Measurements from ENCODE around the gene UCHL5.
A peak's percentile ranks its signal among the peaks of the same experiment; 100 is the strongest.

The UCHL5 gene

GRCh38 chr1:193059282-193060114 lies at the start of gene UCHL5, which contains the start of gene RO60:
UCHL5 (minus strand) TSS chr1:193059360; CDS start chr1:193059260, 100 bp downstream.
RO60 (plus strand) TSS chr1:193059612; CDS start chr1:193069055, 9,443 bp downstream.
- peak; percentile 93 to 94 for DNase-seq

DNA sequence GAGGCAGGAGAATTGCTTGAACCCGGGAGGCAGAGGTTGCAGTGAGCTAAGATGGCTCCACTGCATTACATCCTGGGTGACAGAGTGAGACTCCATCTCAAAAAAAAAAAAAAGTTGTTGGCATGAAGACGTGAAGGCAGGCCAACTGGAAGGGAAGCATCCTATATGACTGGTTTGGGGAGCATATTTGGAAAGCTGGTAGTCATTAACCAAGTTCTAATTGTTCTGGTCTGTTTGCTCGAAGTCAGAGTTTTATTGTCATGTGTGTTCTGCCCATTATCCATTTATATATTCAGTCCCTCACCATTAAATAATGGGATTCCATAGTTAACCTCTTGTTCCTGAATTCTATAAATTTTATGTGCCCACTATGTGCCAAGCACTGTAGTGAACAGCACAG lies 49.3 kb upstream of the UCHL5 start:
- no peak for DNase-seq

- DNase-seq = no peak
Observed at GRCh38 chr1:193105821-193106177, 46.6 kb upstream of the UCHL5 start.

- DNase-seq = peak; percentile 69 to 72
Observed at GRCh38 chr1:193104907-193105820, 46.0 kb upstream of the UCHL5 start, which contains the start of gene GLRX2. GLRX2 (minus strand) TSS chr1:193105414; CDS start chr1:193105382, 32 bp downstream.

DNA sequence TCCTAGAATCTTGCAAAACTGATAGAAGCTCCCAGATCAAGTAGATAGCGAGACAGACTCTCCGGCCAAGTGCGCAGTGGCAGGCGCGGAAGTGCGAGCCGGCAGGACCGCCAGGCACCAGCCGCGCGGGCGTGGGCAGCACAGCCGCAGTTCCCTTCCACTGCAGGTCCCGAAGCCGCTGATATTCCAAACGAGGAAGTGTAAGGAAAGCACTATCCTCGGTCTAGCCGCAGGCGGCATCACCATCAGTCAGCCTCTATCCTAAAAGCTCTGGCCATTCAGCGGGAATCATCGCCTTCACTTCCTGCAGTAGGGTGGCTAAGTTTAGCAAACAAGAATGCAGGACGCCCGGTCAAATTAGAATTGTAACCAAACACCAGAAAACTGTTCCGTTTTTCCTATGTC lies 45.3 kb upstream of the UCHL5 start:
- DNase-seq = peak; percentile 5 to 8

- DNase-seq = no peak
Observed at GRCh38 chr1:193103759-193104501, 44.8 kb upstream of the UCHL5 start.

- DNase-seq = no peak
Observed at GRCh38 chr1:193102662-193103061, 43.5 kb upstream of the UCHL5 start.

- no peak for DNase-seq
Observed at GRCh38 chr1:193094112-193094511, 35.0 kb upstream of the UCHL5 start.

DNA sequence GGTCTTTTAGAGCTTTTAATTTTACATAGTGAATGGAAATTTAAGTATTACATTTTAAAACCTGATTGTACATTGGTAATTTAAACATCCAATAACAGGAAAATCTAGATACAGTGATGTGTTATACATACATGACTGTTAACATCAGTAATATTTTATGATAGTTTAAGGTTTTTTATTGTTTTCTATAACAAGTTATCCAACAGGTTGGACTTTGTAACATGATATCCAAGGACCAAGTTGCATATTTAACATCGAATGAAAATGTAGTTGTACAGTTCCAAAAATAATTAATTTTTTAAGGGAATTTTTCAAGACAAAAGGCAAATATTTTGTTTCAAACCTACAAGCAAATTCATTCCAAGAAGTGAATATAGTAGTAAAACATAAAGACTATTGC lies 31.7 kb upstream of the UCHL5 start:
- DNase-seq = no peak

- no peak for DNase-seq
Observed at GRCh38 chr1:193087893-193088292, 28.7 kb upstream of the UCHL5 start.

DNA sequence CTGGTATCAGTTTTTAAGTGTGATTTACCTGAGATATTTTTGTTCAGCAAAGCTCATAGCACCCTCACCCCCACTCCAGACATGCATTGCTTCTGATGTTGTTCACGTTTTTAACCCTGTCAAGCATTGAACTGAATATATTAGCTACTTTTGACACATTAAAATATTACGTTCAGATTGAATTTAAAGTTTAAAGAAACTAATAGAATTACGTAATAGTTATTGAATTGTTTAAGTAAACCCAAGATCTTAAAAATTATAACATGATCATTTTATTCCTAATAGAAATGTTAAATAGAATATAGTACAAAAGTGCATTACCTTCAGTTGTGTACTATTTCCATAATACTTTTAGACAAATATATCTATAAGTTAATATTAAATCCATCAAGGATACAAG lies 27.2 kb upstream of the UCHL5 start:
- DNase-seq = no peak

DNA sequence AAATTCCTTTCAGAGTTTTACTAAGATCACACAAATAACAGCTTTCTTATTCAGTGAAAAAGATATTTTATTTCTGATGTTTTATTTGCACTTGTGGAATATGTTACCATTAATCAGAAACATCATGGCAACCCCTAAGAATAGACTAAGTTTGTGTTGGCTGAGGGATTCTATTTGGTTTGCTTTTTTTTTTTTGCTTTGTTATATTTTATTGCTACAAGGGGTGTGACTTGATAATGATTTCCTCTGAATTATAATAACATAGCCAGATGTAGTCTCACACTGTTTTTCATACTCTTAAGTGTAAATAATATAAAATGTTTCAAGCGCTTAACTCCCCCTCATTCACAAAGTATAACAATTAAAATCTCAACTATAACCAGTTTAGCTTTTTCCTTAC lies 26.1 kb upstream of the UCHL5 start:
- no peak for DNase-seq

GRCh38 chr1:193083365-193084088 lies 24.4 kb upstream of the UCHL5 start:
- DNase-seq = no peak

DNA sequence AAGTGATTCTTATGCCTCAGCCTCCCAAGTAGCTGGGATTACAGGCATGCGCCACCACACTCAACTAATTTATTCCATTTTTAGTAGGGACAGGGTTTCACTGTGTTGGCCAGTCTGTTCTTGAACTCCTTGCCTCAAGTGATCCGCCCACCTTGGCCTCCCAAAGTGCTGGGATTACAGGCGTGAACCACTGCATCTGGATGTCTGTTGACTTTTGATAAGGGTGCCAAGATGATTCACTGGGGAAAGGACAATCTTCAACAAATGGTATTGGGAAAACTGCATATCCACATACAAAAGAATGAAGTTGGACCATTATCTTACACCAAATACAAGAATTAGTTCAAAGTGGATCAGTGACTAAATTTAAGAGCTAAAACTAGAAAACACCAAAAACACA lies 20.0 kb upstream of the UCHL5 start:
- DNase-seq = no peak

GRCh38 chr1:193077991-193078390 lies 18.8 kb upstream of the UCHL5 start:
- DNase-seq = no peak

DNA sequence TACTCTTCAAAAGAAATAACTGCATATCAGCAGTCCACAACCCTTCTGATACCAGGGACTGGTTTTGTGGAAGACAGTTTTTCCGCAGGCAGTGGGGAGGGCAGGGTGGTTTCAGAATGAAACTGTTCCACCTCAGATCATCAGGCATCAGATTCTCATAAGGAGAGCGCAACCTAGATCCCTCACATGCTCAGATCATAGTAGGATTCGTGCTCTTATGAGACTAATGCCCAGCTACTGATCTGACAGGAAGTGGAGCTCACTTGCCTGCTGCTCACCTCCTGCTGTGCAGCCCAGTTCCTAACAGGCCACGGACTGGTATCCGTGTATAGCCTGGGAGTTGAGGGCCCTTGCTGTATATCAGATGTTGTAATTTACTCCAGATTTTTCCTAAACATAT lies 11.8 kb upstream of the UCHL5 start:
- no peak for DNase-seq

DNA sequence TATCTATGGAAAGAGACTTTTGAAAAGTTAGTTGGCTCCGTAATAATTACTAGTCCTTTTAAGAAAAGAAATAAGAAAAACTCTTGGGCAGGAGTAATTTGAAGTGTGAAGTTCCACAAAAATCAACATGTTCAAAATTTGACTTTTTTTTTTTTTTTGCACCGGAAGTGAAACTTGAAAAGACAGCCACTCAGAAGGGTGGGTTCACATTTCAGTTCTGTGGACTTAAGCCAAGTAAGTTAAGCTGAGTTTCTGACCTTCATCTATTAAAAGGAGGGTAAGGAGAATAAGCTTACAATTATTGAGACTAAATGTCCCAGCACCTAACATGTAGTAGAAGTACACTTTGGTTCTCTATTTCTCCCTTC lies 11.2 kb upstream of the UCHL5 start:
- DNase-seq = no peak

DNA sequence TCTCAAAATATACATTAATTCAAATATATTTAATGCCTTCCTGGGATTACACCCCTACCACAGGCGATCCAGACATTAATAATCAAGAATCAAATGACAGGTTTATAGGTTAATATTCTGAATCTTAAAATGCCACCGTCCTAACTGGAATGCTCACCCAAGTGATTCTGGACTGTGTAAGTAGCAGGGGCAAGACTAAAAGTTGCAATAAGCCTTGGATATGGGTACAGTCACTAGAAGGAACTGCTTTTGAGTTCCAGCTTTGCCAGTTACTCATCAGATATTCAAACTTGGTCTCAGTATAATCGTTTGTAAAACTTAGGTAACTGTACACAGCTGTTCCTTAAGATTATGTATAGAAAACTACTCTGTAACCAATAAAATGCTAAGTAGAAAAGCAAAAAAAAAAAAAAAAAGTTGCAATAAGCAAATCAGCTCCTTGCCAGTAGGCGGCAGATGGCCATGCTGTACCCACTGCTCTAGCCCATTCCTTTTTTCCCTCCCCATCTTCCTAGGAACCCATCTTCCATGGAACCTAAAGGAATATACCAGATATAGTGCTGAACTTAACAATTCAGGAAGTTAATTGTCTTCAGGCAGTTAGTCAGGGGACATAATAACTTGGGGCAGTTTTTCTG lies 10.7 kb upstream of the UCHL5 start:
- DNase-seq = no peak

DNA sequence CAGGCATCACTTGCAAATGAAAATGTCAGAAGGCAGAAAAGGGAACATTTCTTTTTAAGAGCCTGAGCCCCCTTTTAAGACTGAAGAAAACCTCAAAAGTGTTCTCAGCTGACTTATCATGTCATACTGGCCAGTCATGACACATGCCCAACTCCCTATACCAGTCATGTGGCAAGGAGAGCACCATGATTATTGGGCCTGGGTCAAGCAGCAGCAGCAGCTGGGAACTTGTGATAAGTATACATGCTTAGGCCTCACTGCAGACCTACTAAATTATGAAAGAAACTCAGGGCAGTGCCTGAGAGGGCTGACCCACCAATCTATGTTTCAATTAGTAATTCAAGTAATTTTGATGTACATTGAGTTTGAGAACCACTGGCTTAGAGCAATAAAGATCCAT lies 8.9 kb upstream of the UCHL5 start:
- no peak for DNase-seq

DNA sequence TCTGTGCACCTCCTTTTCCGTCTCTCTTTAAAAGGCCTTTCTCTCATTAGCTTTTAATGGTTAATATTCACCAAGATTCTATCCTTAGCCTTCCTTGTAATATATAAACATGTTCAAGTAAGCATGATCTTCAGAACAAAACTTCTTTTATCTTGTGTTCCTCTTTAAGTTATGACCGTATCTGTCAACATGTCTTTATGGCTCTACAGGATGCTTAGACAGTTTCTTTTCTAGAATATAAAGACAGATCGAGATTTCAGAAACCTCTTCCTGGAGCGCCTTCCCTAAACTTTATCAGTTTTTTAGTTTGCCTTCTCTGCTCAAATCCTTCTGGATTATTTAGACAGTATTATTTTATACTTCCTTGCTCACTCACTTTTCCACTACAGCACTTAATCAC lies 7.4 kb upstream of the UCHL5 start:
- no peak for DNase-seq

DNA sequence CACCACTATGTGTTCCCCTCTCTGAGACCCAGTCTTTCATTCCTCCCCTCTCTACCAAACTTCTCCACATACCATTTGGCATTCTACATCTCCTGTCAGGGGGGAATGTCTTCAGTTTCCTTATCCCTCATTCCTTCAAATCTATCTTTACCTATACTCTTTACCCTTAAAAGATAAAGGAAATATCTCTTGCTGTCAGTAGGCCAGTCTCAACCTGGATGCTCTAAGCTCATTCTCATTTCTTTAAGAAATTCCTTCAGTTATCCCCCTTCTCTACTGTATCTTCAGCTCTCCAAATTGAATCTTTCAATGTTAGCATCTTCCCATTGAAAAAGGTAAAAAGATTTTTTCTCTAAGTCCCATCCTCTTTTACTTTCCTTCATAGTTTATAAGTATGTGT lies 6.8 kb upstream of the UCHL5 start:
- no peak for DNase-seq
